ENCODE results near the gene LLGL2. TPM values are rescaled to one million over a fixed set of nuclear protein-coding genes. Genes with fewer than 3 reads are reported as not detected.

The LLGL2 gene
- total RNA-seq, 1 donor from 2014 or later: 44.9 TPM

DNA sequence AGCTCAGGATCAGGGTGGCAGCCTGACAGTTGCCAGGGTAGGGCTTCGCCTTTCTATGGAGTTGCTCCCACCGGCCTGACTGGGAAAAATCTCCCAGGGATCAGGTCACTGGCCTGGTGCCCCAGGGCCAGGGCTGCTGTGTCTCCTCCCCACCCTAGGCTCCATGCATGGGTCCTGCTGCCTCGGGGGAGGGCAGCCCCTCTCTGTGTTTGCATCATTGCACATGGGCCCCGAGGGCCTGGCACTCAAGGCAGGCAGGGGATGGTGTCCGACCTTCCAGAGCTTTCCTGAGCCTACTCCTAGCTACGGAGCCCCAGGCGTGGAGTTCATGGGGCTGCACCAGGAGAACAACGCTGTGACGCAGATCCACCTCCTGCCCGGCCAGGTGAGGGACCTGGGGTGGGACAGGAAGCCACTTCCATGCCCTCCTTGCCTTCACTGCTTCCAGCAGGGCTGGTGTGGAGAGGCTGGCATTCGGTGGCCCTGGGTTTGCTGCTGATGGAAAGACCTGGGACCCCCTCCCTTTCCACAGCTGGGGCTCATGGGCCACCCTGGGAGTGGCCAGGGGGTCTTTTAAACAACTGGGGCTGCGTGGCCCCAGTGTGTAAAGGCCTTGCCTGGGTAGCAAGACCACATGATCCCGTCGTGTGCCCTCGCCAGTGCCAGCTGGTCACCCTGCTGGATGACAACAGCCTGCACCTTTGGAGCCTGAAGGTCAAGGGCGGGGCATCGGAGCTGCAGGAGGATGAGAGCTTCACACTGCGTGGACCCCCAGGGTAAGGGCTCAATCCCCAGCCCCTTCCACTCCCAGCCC is 32.6 kb downstream of the LLGL2 start:
- Histone ChIP-seq H3K27ac (no peak overlapping the region), H3K27me3 (no peaks in the 10 kb centered on the region), H3K4me3 (no peak overlapping the region), H3K4me1 (peaks cover 8% of the 10 kb centered on the region), H3K9me3 (no peaks in the 10 kb centered on the region), H3K36me3 (no peaks in the 10 kb centered on the region)
- no peak for DNase-seq (ENCODE audit: extremely low spot score in 2 of 2)
- intact Hi-C loops (cut with DNase I): no loop called here
- TF ChIP-seq POLR2A (IDR thresholded peaks at IDR 0.05) (no peak), POLR2AphosphoS5 (IDR thresholded peaks at IDR 0.05; ENCODE audit: insufficient read depth in 1 of 2, low read depth in 1 of 2) (no peak)
- TF ChIP-seq, protein P1, sequence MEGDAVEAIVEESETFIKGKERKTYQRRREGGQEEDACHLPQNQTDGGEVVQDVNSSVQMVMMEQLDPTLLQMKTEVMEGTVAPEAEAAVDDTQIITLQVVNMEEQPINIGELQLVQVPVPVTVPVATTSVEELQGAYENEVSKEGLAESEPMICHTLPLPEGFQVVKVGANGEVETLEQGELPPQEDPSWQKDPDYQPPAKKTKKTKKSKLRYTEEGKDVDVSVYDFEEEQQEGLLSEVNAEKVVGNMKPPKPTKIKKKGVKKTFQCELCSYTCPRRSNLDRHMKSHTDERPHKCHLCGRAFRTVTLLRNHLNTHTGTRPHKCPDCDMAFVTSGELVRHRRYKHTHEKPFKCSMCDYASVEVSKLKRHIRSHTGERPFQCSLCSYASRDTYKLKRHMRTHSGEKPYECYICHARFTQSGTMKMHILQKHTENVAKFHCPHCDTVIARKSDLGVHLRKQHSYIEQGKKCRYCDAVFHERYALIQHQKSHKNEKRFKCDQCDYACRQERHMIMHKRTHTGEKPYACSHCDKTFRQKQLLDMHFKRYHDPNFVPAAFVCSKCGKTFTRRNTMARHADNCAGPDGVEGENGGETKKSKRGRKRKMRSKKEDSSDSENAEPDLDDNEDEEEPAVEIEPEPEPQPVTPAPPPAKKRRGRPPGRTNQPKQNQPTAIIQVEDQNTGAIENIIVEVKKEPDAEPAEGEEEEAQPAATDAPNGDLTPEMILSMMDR (IDR thresholded peaks at IDR 0.05): no peak

DNA sequence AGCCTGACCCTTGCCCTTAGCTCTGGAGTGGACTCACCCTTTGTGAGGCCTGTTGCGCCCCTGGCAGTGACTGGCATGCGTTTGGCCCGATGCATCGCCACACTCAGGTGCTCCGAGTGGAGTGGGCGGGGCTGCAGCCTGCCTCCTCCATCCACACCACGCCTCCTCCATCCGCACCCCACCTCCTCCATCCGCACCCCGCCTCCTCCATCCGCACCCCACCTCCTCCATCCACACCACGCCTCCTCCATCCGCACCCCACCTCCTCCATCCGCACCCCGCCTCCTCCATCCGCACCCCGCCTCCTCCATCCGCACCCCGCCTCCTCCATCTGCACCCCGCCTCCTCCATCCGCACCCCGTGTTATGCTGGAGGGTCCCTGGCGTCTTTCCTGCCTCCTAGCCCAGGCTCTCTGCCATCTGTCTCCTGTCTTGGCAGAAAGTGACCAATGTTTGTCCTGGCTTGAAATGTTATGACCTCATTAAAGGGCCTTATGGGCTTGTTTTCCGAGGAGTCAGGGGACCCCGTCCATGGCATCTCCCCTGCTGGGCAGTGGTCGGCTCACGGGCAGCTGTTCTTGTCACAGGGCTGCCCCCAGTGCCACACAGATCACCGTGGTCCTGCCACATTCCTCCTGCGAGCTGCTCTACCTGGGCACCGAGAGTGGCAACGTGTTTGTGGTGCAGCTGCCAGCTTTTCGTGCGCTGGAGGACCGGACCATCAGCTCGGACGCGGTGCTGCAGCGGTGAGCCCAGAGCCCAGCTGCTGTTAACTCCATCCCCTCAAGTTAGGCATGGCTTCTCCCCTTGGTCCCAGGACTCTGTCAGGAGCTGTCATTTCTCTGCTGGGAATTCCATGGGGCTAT is 33.4 kb downstream of the LLGL2 start:
- intact Hi-C loops (cut with DNase I): no loop called here
- H3K4me3 ChIP-seq: no peak overlapping the region

DNA sequence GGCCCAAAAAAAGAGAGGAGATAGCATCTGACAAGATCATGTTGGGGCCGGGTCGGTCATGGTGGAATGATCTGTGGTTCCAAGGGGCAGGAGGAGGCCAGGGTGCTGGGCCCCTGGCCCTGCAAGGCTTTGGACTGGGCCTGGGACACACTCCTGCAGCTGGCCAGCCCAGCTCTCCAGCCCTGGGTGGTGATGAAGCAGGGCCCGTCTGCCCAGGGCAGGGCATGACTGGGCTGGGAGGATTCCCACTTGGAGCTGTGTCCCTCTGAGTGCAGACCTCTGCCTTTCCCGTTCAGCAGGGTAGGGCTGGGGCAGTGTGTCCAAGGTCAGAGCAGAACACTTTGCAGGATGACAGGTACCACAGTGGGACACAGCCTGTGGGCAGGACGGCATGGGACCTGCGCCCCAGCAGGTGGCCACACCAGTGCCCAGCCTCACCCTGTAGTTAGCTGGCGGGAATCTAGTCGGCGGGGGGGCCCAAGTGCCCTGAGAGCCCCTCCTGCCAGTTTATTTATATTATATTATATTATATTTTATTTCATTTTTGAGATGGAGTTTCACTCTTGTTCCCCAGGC is 34.5 kb downstream of the LLGL2 start:
- H3K27ac ChIP-seq: no peak overlapping the region
- H3K4me1 ChIP-seq: peaks cover 8% of the 10 kb centered on the region
- no peak overlapping the region for H3K4me3 ChIP-seq
- no peaks in the 10 kb centered on the region for H3K36me3 ChIP-seq
- no peak for DNase-seq (ENCODE audit: extremely low spot score in 2 of 2)
- TF ChIP-seq POLR2AphosphoS5 (IDR thresholded peaks at IDR 0.05; ENCODE audit: insufficient read depth in 1 of 2, low read depth in 1 of 2): no peak
- TF ChIP-seq, protein P1 (IDR thresholded peaks at IDR 0.05): no peak
- H3K27me3 ChIP-seq: no peaks in the 10 kb centered on the region
- intact Hi-C loops (cut with DNase I): no loop called here
- no peaks in the 10 kb centered on the region for H3K9me3 ChIP-seq

More for the DNA sequence above, 33.4 kb downstream of the LLGL2 start:
- Histone ChIP-seq H3K27me3 (no peaks in the 10 kb centered on the region), H3K36me3 (no peaks in the 10 kb centered on the region), H3K4me1 (peaks cover 8% of the 10 kb centered on the region), H3K9me3 (no peaks in the 10 kb centered on the region), H3K27ac (no peak overlapping the region)
- TF ChIP-seq, protein P1 (IDR thresholded peaks at IDR 0.05): no peak
- no peak for TF ChIP-seq POLR2A (IDR thresholded peaks at IDR 0.05)
- TF ChIP-seq POLR2AphosphoS5 (IDR thresholded peaks at IDR 0.05; ENCODE audit: insufficient read depth in 1 of 2, low read depth in 1 of 2): no peak
- no peak for DNase-seq (ENCODE audit: extremely low spot score in 2 of 2)

- Histone ChIP-seq H3K4me1 (peaks cover 7% of the 10 kb centered on the region), H3K4me3 (no peak overlapping the region), H3K9me3 (no peaks in the 10 kb centered on the region), H3K36me3 (no peaks in the 10 kb centered on the region), H3K27ac (no peak overlapping the region), H3K27me3 (no peaks in the 10 kb centered on the region)
- no peak for DNase-seq (ENCODE audit: extremely low spot score in 2 of 2)
- intact Hi-C loops (cut with DNase I): no loop called here
- TF ChIP-seq, protein P1 (IDR thresholded peaks at IDR 0.05): no peak
- TF ChIP-seq POLR2AphosphoS5 (IDR thresholded peaks at IDR 0.05; ENCODE audit: insufficient read depth in 1 of 2, low read depth in 1 of 2) (no peak), POLR2A (IDR thresholded peaks at IDR 0.05) (no peak)
These were observed 36.6 kb downstream of the LLGL2 start for GRCh38 chr17:75561927-75562603.

All from vagina (tissue), 2 donors.